ENCODE data around the gene CFDP1.

Gene CFDP1

DNA sequence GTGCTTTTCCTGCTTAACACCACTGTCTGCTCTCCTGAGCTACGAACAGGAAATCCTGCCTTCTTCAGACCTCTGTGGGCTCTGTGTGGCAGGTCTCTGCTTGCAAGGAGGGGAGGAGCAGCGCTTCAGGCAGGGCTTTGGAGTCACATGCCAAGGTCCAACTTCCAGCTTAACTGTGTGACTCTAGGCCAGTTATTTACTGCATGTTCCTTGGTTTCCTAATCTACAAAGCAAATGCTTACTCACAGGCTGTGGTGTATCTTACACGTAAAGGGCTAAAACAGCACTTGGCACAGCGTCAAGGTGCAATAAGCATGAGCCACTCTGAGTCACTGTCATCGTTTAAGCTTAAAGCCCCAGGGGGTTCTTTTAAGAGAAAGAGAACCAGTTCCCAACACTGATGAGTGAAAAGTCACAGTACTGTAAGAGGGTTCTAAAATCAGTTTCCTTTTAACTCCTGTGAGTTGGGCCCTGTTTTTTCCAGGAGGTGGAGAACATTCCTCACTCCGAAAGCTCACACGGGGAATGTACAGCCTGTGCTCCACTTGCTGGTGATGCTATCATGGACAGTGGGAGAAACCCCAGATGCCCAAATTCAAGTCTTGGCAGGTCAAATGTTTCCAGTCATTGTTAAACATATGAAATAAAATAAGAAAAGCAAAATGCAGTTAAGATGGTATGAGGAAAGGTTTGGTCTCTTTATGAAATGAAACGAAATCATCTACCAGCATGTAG is 127.8 kb downstream of the CFDP1 start:
- Histone ChIP-seq H3K4me3 (ENCODE audit: low read depth in 1 of 5, low read length in 5 of 5) (peak overlapping the region in 1 of 5 donors; percentile 2), H3K9me3 (ENCODE audit: control insufficient read depth in 5 of 5, low read length in 5 of 5) (no peaks in the 10 kb centered on the region), H3K36me3 (ENCODE audit: control insufficient read depth in 5 of 5, insufficient read depth in 5 of 5, low read length in 5 of 5) (peaks cover 0 to 27% (median 19%) of the 10 kb centered on the region in 5 donors), H3K27ac (ENCODE audit: low read depth, low read length) (peak overlapping the region; percentile 95), H3K4me1 (ENCODE audit: control insufficient read depth in 5 of 5, insufficient read depth in 5 of 5, low read length in 5 of 5) (peaks cover 4 to 27% (median 21%) of the 10 kb centered on the region in 5 donors), H3K27me3 (ENCODE audit: control insufficient read depth in 5 of 5, insufficient read depth in 4 of 5, low read length in 5 of 5) (no peaks in the 10 kb centered on the region), H3K9ac (ENCODE audit: low read length in 5 of 5) (peak overlapping the region in 3 of 5 donors; percentile 34 to 78 (median 64))

DNA sequence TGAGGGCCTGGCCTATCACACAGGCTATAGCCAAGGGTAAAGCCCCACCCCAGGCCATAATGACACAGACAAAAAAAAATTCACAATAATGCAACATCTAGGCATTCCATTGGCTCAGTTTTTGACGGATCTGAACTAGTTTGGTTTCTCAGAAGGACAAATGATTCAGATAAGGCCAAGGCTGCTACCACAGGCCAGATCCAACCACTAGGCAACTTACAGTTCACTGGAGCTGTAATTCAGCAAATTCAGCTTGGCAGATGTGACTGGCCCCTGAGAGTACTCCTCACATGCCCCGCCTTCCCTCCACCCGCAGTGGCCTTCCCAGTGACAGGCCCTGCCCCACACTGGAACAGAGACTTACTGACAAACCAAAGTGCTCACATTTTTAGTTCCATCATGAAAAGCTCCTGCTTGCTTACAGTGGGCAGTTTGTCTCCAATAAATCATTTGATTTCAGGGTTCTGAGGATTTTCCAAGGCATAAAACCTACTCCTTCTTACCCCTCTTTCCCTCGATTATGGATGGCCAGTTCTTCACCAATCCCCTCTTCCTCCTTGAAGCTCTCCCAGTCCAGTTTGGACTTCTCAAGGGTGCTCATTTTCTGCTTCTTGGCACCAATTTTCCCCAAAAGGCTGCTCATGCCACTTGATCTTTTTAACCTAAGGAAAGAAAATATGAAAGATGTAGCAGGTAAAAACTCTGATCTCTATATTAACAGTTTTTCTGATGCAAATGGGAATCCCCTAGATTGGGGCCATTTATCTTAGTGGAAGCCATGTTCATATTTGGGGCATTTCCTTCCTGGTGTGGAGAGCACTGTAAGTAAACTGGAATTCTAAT is 128.6 kb downstream of the CFDP1 start:
- H3K36me3 ChIP-seq (ENCODE audit: control insufficient read depth in 5 of 5, insufficient read depth in 5 of 5, low read length in 5 of 5) = peaks cover 0 to 34% (median 24%) of the 10 kb centered on the region in 5 donors
- H3K27ac ChIP-seq (ENCODE audit: low read depth, low read length) = peak overlapping the region; percentile 95
- H3K9me3 ChIP-seq (ENCODE audit: control insufficient read depth in 5 of 5, low read length in 5 of 5) = no peaks in the 10 kb centered on the region
- no peaks in the 10 kb centered on the region for H3K27me3 ChIP-seq (ENCODE audit: control insufficient read depth in 5 of 5, insufficient read depth in 4 of 5, low read length in 5 of 5)
- H3K9ac ChIP-seq (ENCODE audit: low read length in 5 of 5) = peak overlapping the region in 4 of 5 donors; percentile 34 to 79 (median 71)
- H3K4me3 ChIP-seq (ENCODE audit: low read depth in 1 of 5, low read length in 5 of 5) = peak overlapping the region in 1 of 5 donors; percentile 2
- peaks cover 4 to 27% (median 21%) of the 10 kb centered on the region in 5 donors for H3K4me1 ChIP-seq (ENCODE audit: control insufficient read depth in 5 of 5, insufficient read depth in 5 of 5, low read length in 5 of 5)

DNA sequence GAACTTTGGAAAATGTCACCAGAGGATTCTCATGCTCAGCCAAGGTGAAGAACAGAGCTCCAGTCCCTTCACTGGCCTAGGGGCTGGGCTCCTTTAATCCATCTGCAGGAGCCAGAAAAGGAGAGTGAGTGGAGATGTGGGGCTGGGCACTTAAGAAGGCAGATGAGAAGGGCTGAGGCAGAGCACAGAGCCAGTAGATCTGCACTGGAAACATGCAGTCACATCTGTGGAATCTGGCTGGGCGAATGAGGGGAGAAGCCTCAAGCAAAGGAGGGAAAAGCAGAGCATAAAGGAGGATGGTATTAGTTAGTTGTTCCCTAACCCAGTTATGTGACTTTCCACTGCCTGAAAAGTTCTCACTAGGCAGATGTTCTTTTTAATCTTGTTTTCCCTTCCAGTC is 131.5 kb downstream of the CFDP1 start:
- no peak overlapping the region for H3K27ac ChIP-seq (ENCODE audit: low read depth, low read length)
- H3K9ac ChIP-seq (ENCODE audit: low read length in 5 of 5) = no peak overlapping the region
- H3K36me3 ChIP-seq (ENCODE audit: control insufficient read depth in 5 of 5, insufficient read depth in 5 of 5, low read length in 5 of 5) = peaks cover 0 to 51% (median 30%) of the 10 kb centered on the region in 5 donors
- H3K9me3 ChIP-seq (ENCODE audit: control insufficient read depth in 5 of 5, low read length in 5 of 5) = no peaks in the 10 kb centered on the region
- no peak overlapping the region for H3K4me3 ChIP-seq (ENCODE audit: low read depth in 1 of 5, low read length in 5 of 5)
- no peaks in the 10 kb centered on the region for H3K27me3 ChIP-seq (ENCODE audit: control insufficient read depth in 5 of 5, insufficient read depth in 4 of 5, low read length in 5 of 5)
- peaks cover 4 to 28% (median 21%) of the 10 kb centered on the region in 5 donors for H3K4me1 ChIP-seq (ENCODE audit: control insufficient read depth in 5 of 5, insufficient read depth in 5 of 5, low read length in 5 of 5)

DNA sequence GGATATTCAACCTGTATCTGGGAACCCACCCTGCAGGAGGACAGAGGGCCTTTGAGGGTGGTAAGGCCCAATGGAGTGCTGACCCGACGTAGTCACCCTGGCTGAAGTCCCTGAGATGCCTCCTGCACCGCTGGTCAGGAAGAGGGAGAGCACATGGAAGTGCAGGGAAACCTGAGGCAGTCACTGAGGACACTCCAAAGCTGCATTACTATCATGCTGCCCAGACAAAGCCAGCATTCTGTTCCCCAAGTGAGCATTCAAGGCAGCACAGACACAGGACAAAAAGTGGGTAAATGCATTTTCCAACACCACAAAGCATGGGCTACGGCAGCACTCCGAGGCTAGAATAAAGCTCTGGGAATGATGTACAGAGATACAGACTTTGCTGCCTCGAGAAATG is 135.0 kb downstream of the CFDP1 start:
- no peak overlapping the region for H3K9ac ChIP-seq (ENCODE audit: low read length in 5 of 5)
- H3K27ac ChIP-seq (ENCODE audit: low read depth, low read length) = no peak overlapping the region
- no peak overlapping the region for H3K4me3 ChIP-seq (ENCODE audit: low read depth in 1 of 5, low read length in 5 of 5)
- no peaks in the 10 kb centered on the region for H3K27me3 ChIP-seq (ENCODE audit: control insufficient read depth in 5 of 5, insufficient read depth in 4 of 5, low read length in 5 of 5)
- H3K9me3 ChIP-seq (ENCODE audit: control insufficient read depth in 5 of 5, low read length in 5 of 5) = no peaks in the 10 kb centered on the region
- peaks cover 3 to 73% (median 41%) of the 10 kb centered on the region in 5 donors for H3K36me3 ChIP-seq (ENCODE audit: control insufficient read depth in 5 of 5, insufficient read depth in 5 of 5, low read length in 5 of 5)
- H3K4me1 ChIP-seq (ENCODE audit: control insufficient read depth in 5 of 5, insufficient read depth in 5 of 5, low read length in 5 of 5) = peaks cover 0 to 10% (median 0%) of the 10 kb centered on the region in 5 donors

DNA sequence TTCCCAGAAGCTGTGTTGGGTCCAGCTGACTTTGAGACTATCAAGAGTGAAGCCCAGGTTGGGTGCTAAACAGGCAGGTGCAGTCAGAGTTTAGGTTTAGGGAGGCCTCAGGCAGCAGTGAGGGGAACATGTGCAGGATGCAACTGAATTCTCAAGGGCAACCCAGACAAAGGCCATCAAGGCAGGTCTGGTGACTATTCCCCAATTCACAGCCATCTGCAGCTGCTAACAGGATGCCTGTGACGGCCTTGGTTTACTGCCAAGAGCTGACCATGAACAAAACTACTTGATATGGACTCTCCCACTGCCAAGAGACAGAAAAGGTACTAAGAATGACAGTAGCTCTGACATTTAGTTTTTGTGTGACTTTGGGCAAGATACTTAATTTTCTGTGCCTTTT is 136.7 kb downstream of the CFDP1 start:
- no peaks in the 10 kb centered on the region for H3K9me3 ChIP-seq (ENCODE audit: control insufficient read depth in 5 of 5, low read length in 5 of 5)
- peaks cover 3 to 79% (median 45%) of the 10 kb centered on the region in 5 donors for H3K36me3 ChIP-seq (ENCODE audit: control insufficient read depth in 5 of 5, insufficient read depth in 5 of 5, low read length in 5 of 5)
- no peak overlapping the region for H3K9ac ChIP-seq (ENCODE audit: low read length in 5 of 5)
- H3K27ac ChIP-seq (ENCODE audit: low read depth, low read length) = no peak overlapping the region
- no peaks in the 10 kb centered on the region for H3K27me3 ChIP-seq (ENCODE audit: control insufficient read depth in 5 of 5, insufficient read depth in 4 of 5, low read length in 5 of 5)
- no peak overlapping the region for H3K4me3 ChIP-seq (ENCODE audit: low read depth in 1 of 5, low read length in 5 of 5)
- peaks cover 0 to 10% (median 0%) of the 10 kb centered on the region in 5 donors for H3K4me1 ChIP-seq (ENCODE audit: control insufficient read depth in 5 of 5, insufficient read depth in 5 of 5, low read length in 5 of 5)

DNA sequence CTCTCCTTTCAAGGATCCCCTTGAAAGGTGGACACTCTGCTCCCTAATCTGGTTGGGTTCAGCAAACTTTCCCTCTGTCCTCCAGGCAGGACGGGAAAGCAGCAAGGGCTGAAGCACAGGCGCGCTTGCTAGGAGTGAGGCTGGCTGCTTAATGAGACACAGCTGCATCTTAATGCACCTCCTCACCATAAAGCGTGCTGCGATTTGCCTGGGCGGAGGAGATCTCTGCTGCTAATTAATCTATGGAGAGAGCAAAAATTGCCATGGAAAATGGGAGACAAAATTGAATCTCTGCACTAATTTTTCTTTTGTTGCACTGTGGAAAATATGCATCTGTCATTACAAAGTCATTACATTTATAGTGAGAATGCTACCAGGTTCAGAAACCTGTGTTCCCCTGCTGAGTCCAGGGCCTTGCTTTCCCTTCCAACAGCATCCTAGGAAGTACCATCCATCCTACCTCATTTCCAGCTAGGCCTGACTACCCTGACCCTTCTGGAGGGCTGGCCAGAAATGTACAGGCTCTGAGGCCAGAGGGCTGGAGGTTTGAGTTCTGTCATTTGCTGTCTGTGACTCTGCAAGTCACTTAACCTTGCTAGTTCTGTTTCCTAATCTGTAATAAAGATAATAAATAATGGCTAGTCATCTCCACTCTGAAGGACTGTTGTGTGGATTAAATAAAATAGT is 138.4 kb downstream of the CFDP1 start:
- peaks cover 0 to 14% (median 0%) of the 10 kb centered on the region in 5 donors for H3K4me1 ChIP-seq (ENCODE audit: control insufficient read depth in 5 of 5, insufficient read depth in 5 of 5, low read length in 5 of 5)
- H3K27me3 ChIP-seq (ENCODE audit: control insufficient read depth in 5 of 5, insufficient read depth in 4 of 5, low read length in 5 of 5) = no peaks in the 10 kb centered on the region
- no peak overlapping the region for H3K27ac ChIP-seq (ENCODE audit: low read depth, low read length)
- H3K9ac ChIP-seq (ENCODE audit: low read length in 5 of 5) = no peak overlapping the region
- no peak overlapping the region for H3K4me3 ChIP-seq (ENCODE audit: low read depth in 1 of 5, low read length in 5 of 5)
- no peaks in the 10 kb centered on the region for H3K9me3 ChIP-seq (ENCODE audit: control insufficient read depth in 5 of 5, low read length in 5 of 5)
- peaks cover 7 to 73% (median 43%) of the 10 kb centered on the region in 5 donors for H3K36me3 ChIP-seq (ENCODE audit: control insufficient read depth in 5 of 5, insufficient read depth in 5 of 5, low read length in 5 of 5)

DNA sequence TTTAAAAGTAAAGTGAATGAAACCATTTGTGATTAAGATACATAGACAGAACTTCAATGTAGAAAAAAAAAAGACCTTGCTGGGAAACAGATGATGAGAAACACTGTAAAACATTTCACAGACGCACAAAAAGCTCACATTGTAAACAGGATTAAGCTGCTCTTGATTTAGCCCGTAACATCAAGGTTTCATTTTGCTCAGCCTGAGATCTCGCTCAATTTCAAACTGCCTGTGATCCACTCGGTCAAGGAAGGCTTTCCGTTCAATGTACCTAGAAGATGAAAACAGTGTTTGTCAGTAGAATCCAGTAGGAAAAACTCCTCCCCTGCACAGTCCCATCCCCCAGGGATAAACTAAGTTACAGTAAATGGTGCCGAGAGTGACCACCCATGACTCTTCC is 139.5 kb downstream of the CFDP1 start:
- no peaks in the 10 kb centered on the region for H3K27me3 ChIP-seq (ENCODE audit: control insufficient read depth in 5 of 5, insufficient read depth in 4 of 5, low read length in 5 of 5)
- no peak overlapping the region for H3K4me3 ChIP-seq (ENCODE audit: low read depth in 1 of 5, low read length in 5 of 5)
- peaks cover 0 to 26% (median 0%) of the 10 kb centered on the region in 5 donors for H3K4me1 ChIP-seq (ENCODE audit: control insufficient read depth in 5 of 5, insufficient read depth in 5 of 5, low read length in 5 of 5)
- no peaks in the 10 kb centered on the region for H3K9me3 ChIP-seq (ENCODE audit: control insufficient read depth in 5 of 5, low read length in 5 of 5)
- no peak overlapping the region for H3K27ac ChIP-seq (ENCODE audit: low read depth, low read length)
- peaks cover 7 to 66% (median 38%) of the 10 kb centered on the region in 5 donors for H3K36me3 ChIP-seq (ENCODE audit: control insufficient read depth in 5 of 5, insufficient read depth in 5 of 5, low read length in 5 of 5)
- no peak overlapping the region for H3K9ac ChIP-seq (ENCODE audit: low read length in 5 of 5)

DNA sequence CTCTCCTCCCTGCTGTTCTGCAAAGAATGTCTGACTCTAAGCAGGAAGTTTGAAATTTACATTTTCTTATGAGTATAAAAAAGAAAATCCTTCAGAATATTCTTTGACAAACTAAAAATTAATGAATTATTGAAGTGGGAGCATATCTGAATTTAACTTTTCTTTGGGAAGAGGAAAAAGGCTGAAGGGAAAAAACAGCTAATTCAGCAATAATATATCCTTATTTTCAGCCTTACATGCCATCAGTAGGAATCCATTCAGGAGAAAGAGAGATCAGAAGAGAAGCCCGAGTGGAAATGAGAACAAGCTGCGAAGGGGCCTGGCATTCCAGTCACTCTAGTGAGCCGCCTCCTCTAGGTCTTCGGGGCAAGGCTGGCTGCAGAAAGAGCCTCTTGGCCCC is 140.1 kb downstream of the CFDP1 start:
- peaks cover 0 to 32% (median 0%) of the 10 kb centered on the region in 5 donors for H3K4me1 ChIP-seq (ENCODE audit: control insufficient read depth in 5 of 5, insufficient read depth in 5 of 5, low read length in 5 of 5)
- H3K27ac ChIP-seq (ENCODE audit: low read depth, low read length) = no peak overlapping the region
- H3K36me3 ChIP-seq (ENCODE audit: control insufficient read depth in 5 of 5, insufficient read depth in 5 of 5, low read length in 5 of 5) = peaks cover 7 to 60% (median 34%) of the 10 kb centered on the region in 5 donors
- no peak overlapping the region for H3K9ac ChIP-seq (ENCODE audit: low read length in 5 of 5)
- no peaks in the 10 kb centered on the region for H3K9me3 ChIP-seq (ENCODE audit: control insufficient read depth in 5 of 5, low read length in 5 of 5)
- no peak overlapping the region for H3K4me3 ChIP-seq (ENCODE audit: low read depth in 1 of 5, low read length in 5 of 5)
- no peaks in the 10 kb centered on the region for H3K27me3 ChIP-seq (ENCODE audit: control insufficient read depth in 5 of 5, insufficient read depth in 4 of 5, low read length in 5 of 5)

DNA sequence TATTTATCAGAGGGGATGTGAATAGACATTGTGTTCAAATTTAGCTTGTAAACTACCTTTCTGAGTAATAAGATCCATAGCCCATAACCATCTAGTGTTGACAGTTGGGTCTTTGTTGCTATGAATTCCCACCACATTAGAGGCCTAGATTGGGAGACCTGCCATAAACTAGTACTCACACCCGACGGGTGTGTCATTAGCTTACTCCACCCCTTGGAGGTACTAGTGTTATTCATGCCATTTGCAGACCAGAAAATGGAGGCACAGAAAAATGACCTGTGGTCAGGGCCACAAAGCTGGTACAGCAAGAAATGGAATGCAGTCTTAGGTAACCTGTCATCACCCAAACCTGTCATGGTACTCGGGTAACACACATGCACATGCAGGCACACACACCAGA is 140.6 kb downstream of the CFDP1 start:
- Histone ChIP-seq H3K36me3 (ENCODE audit: control insufficient read depth in 5 of 5, insufficient read depth in 5 of 5, low read length in 5 of 5) (peaks cover 7 to 59% (median 32%) of the 10 kb centered on the region in 5 donors), H3K27ac (ENCODE audit: low read depth, low read length) (no peak overlapping the region), H3K27me3 (ENCODE audit: control insufficient read depth in 5 of 5, insufficient read depth in 4 of 5, low read length in 5 of 5) (no peaks in the 10 kb centered on the region), H3K4me1 (ENCODE audit: control insufficient read depth in 5 of 5, insufficient read depth in 5 of 5, low read length in 5 of 5) (peaks cover 0 to 36% (median 0%) of the 10 kb centered on the region in 5 donors), H3K4me3 (ENCODE audit: low read depth in 1 of 5, low read length in 5 of 5) (no peak overlapping the region), H3K9ac (ENCODE audit: low read length in 5 of 5) (no peak overlapping the region), H3K9me3 (ENCODE audit: control insufficient read depth in 5 of 5, low read length in 5 of 5) (no peaks in the 10 kb centered on the region)

Data from subcutaneous abdominal adipose tissue (tissue), 5 donors.